ENCODE results near the gene GRIK1.

The GRIK1 gene

GRCh38 chr21:29716753-29717152 lies 223.0 kb downstream of the GRIK1 start:
- Histone ChIP-seq H3K14ac (ENCODE audit: low read length) (no peak overlapping the region), H2BK15ac (ENCODE audit: low read length) (no peak overlapping the region), H2AK5ac (ENCODE audit: low read depth, low read length) (no peak overlapping the region), H3K9me3 (replicated peaks in 1 of 2; ENCODE audit: control insufficient read depth in 2 of 2, insufficient read depth in 1 of 2, low read depth in 1 of 2, low read length in 2 of 2) (peaks cover 1 to 6% of the 10 kb centered on the region in 2 donors), H3K9ac (ENCODE audit: low read depth, low read length, poor library complexity) (no peak overlapping the region), H3K4me3 (ENCODE audit: low read length in 2 of 2) (no peak overlapping the region), H3K27ac (replicated peaks; ENCODE audit: low read length) (no peak overlapping the region), H3K18ac (ENCODE audit: low read length) (no peak overlapping the region), H4K8ac (ENCODE audit: low read depth, low read length) (no peak overlapping the region), H3K36me3 (replicated peaks in 1 of 2; ENCODE audit: control insufficient read depth in 2 of 2, insufficient read depth in 2 of 2, low read length in 2 of 2) (no peaks in the 10 kb centered on the region), H3K79me1 (ENCODE audit: low read depth, low read length) (no peaks in the 10 kb centered on the region), H2BK12ac (ENCODE audit: low read length) (no peak overlapping the region), H3K27me3 (ENCODE audit: control insufficient read depth in 3 of 3, insufficient read depth in 3 of 3, low read depth in 1 of 3, low read length in 3 of 3) (no peaks in the 10 kb centered on the region), H2BK5ac (ENCODE audit: low read length) (no peak overlapping the region), H3K4me2 (ENCODE audit: insufficient read depth, low read length, poor library complexity, severe bottlenecking) (no peak overlapping the region), H4K91ac (ENCODE audit: low read depth, low read length, poor library complexity) (no peak overlapping the region), H3K4ac (ENCODE audit: low read length) (no peak overlapping the region), H3K23ac (ENCODE audit: low read depth, low read length, poor library complexity) (no peak overlapping the region), H3K4me1 (ENCODE audit: control insufficient read depth in 2 of 2, insufficient read depth in 1 of 2, low read depth in 1 of 2, low read length in 2 of 2) (peaks cover 7 to 8% of the 10 kb centered on the region in 2 donors), H2BK120ac (ENCODE audit: low read depth, low read length) (no peak overlapping the region), H2AFZ (ENCODE audit: low read length) (no peak overlapping the region)
- WGBS, 2 donors (ENCODE audit: extremely low coverage in 2 of 2, insufficient read length in 2 of 2, insufficient replicate concordance in 1 of 2), result no CpG with 5 or more reads among the region's 2 CpGs
- DNase-seq (ENCODE audit: low spot score), result no peak

GRCh38 chr21:29715089-29715488 lies 224.7 kb downstream of the GRIK1 start:
- Histone ChIP-seq H3K4me2 (ENCODE audit: insufficient read depth, low read length, poor library complexity, severe bottlenecking) (no peak overlapping the region), H2BK5ac (ENCODE audit: low read length) (no peak overlapping the region), H2BK15ac (ENCODE audit: low read length) (no peak overlapping the region), H3K23ac (ENCODE audit: low read depth, low read length, poor library complexity) (no peak overlapping the region), H2AK5ac (ENCODE audit: low read depth, low read length) (no peak overlapping the region), H4K91ac (ENCODE audit: low read depth, low read length, poor library complexity) (no peak overlapping the region), H2BK120ac (ENCODE audit: low read depth, low read length) (no peak overlapping the region), H4K8ac (ENCODE audit: low read depth, low read length) (no peak overlapping the region), H3K9ac (ENCODE audit: low read depth, low read length, poor library complexity) (no peak overlapping the region), H3K14ac (ENCODE audit: low read length) (no peak overlapping the region), H3K4me1 (ENCODE audit: control insufficient read depth in 2 of 2, insufficient read depth in 1 of 2, low read depth in 1 of 2, low read length in 2 of 2) (no peaks in the 10 kb centered on the region), H2AFZ (ENCODE audit: low read length) (no peak overlapping the region), H3K27ac (replicated peaks; ENCODE audit: low read length) (no peak overlapping the region), H3K4ac (ENCODE audit: low read length) (no peak overlapping the region), H2BK12ac (ENCODE audit: low read length) (no peak overlapping the region), H3K36me3 (replicated peaks in 1 of 2; ENCODE audit: control insufficient read depth in 2 of 2, insufficient read depth in 2 of 2, low read length in 2 of 2) (no peaks in the 10 kb centered on the region), H3K9me3 (replicated peaks in 1 of 2; ENCODE audit: control insufficient read depth in 2 of 2, insufficient read depth in 1 of 2, low read depth in 1 of 2, low read length in 2 of 2) (peaks cover 1 to 6% of the 10 kb centered on the region in 2 donors), H3K79me1 (ENCODE audit: low read depth, low read length) (no peaks in the 10 kb centered on the region), H3K27me3 (ENCODE audit: control insufficient read depth in 3 of 3, insufficient read depth in 3 of 3, low read depth in 1 of 3, low read length in 3 of 3) (no peaks in the 10 kb centered on the region), H3K4me3 (ENCODE audit: low read length in 2 of 2) (no peak overlapping the region), H3K18ac (ENCODE audit: low read length) (no peak overlapping the region)
- WGBS, 2 donors (ENCODE audit: extremely low coverage in 2 of 2, insufficient read length in 2 of 2, insufficient replicate concordance in 1 of 2), result no CpG with 5 or more reads among the region's 2 CpGs
- no peak for DNase-seq (ENCODE audit: low spot score)

- peaks cover 1 to 6% of the 10 kb centered on the region in 2 donors for H3K9me3 ChIP-seq (replicated peaks in 1 of 2; ENCODE audit: control insufficient read depth in 2 of 2, insufficient read depth in 1 of 2, low read depth in 1 of 2, low read length in 2 of 2)
- H3K18ac ChIP-seq (ENCODE audit: low read length), result no peak overlapping the region
- H2BK12ac ChIP-seq (ENCODE audit: low read length), result no peak overlapping the region
- H2BK120ac ChIP-seq (ENCODE audit: low read depth, low read length), result no peak overlapping the region
- H3K4me3 ChIP-seq (ENCODE audit: low read length in 2 of 2), result no peak overlapping the region
- H3K23ac ChIP-seq (ENCODE audit: low read depth, low read length, poor library complexity), result no peak overlapping the region
- DNase-seq (ENCODE audit: low spot score), result no peak
- H3K9ac ChIP-seq (ENCODE audit: low read depth, low read length, poor library complexity), result no peak overlapping the region
- no peak overlapping the region for H4K8ac ChIP-seq (ENCODE audit: low read depth, low read length)
- WGBS, 2 donors (ENCODE audit: extremely low coverage in 2 of 2, insufficient read length in 2 of 2, insufficient replicate concordance in 1 of 2), result no CpG with 5 or more reads among the region's 2 CpGs
- no peak overlapping the region for H2BK15ac ChIP-seq (ENCODE audit: low read length)
- no peaks in the 10 kb centered on the region for H3K4me1 ChIP-seq (ENCODE audit: control insufficient read depth in 2 of 2, insufficient read depth in 1 of 2, low read depth in 1 of 2, low read length in 2 of 2)
- no peak overlapping the region for H2BK5ac ChIP-seq (ENCODE audit: low read length)
- no peak overlapping the region for H4K91ac ChIP-seq (ENCODE audit: low read depth, low read length, poor library complexity)
- H3K27ac ChIP-seq (replicated peaks; ENCODE audit: low read length), result no peak overlapping the region
- no peak overlapping the region for H2AK5ac ChIP-seq (ENCODE audit: low read depth, low read length)
- H3K4me2 ChIP-seq (ENCODE audit: insufficient read depth, low read length, poor library complexity, severe bottlenecking), result no peak overlapping the region
- no peaks in the 10 kb centered on the region for H3K27me3 ChIP-seq (ENCODE audit: control insufficient read depth in 3 of 3, insufficient read depth in 3 of 3, low read depth in 1 of 3, low read length in 3 of 3)
- H3K36me3 ChIP-seq (replicated peaks in 1 of 2; ENCODE audit: control insufficient read depth in 2 of 2, insufficient read depth in 2 of 2, low read length in 2 of 2), result no peaks in the 10 kb centered on the region
- H3K79me1 ChIP-seq (ENCODE audit: low read depth, low read length), result no peaks in the 10 kb centered on the region
- no peak overlapping the region for H3K14ac ChIP-seq (ENCODE audit: low read length)
- no peak overlapping the region for H2AFZ ChIP-seq (ENCODE audit: low read length)
- no peak overlapping the region for H3K4ac ChIP-seq (ENCODE audit: low read length)
Measured at GRCh38 chr21:29712818-29713217, 227.0 kb downstream of the GRIK1 start.

GRCh38 chr21:29711236-29711635 lies 228.6 kb downstream of the GRIK1 start:
- no peak overlapping the region for H2BK5ac ChIP-seq (ENCODE audit: low read length)
- H3K4me2 ChIP-seq (ENCODE audit: insufficient read depth, low read length, poor library complexity, severe bottlenecking), result no peak overlapping the region
- no peak overlapping the region for H3K23ac ChIP-seq (ENCODE audit: low read depth, low read length, poor library complexity)
- no peak overlapping the region for H4K8ac ChIP-seq (ENCODE audit: low read depth, low read length)
- H2BK15ac ChIP-seq (ENCODE audit: low read length), result no peak overlapping the region
- no peaks in the 10 kb centered on the region for H3K9me3 ChIP-seq (replicated peaks in 1 of 2; ENCODE audit: control insufficient read depth in 2 of 2, insufficient read depth in 1 of 2, low read depth in 1 of 2, low read length in 2 of 2)
- H2BK12ac ChIP-seq (ENCODE audit: low read length), result no peak overlapping the region
- H2AK5ac ChIP-seq (ENCODE audit: low read depth, low read length), result no peak overlapping the region
- H2AFZ ChIP-seq (ENCODE audit: low read length), result no peak overlapping the region
- H3K27me3 ChIP-seq (ENCODE audit: control insufficient read depth in 3 of 3, insufficient read depth in 3 of 3, low read depth in 1 of 3, low read length in 3 of 3), result no peaks in the 10 kb centered on the region
- no peaks in the 10 kb centered on the region for H3K4me1 ChIP-seq (ENCODE audit: control insufficient read depth in 2 of 2, insufficient read depth in 1 of 2, low read depth in 1 of 2, low read length in 2 of 2)
- no peak overlapping the region for H3K18ac ChIP-seq (ENCODE audit: low read length)
- DNase-seq (ENCODE audit: low spot score), result no peak
- no peak overlapping the region for H3K4me3 ChIP-seq (ENCODE audit: low read length in 2 of 2)
- no peaks in the 10 kb centered on the region for H3K79me1 ChIP-seq (ENCODE audit: low read depth, low read length)
- H3K14ac ChIP-seq (ENCODE audit: low read length), result no peak overlapping the region
- H3K36me3 ChIP-seq (replicated peaks in 1 of 2; ENCODE audit: control insufficient read depth in 2 of 2, insufficient read depth in 2 of 2, low read length in 2 of 2), result no peaks in the 10 kb centered on the region
- no peak overlapping the region for H3K9ac ChIP-seq (ENCODE audit: low read depth, low read length, poor library complexity)
- no peak overlapping the region for H4K91ac ChIP-seq (ENCODE audit: low read depth, low read length, poor library complexity)
- H2BK120ac ChIP-seq (ENCODE audit: low read depth, low read length), result no peak overlapping the region
- no peak overlapping the region for H3K4ac ChIP-seq (ENCODE audit: low read length)
- H3K27ac ChIP-seq (replicated peaks; ENCODE audit: low read length), result no peak overlapping the region

All from neuronal stem cell (in vitro differentiated cells).